H9 (cell line): ENCODE measurements around the gene NINL. TPM values are rescaled to one million over a fixed set of nuclear protein-coding genes. Genes with fewer than 3 reads are reported as not detected.
A peak's percentile ranks its signal among the peaks of the same experiment; 100 is the strongest.

Source experiments
- DNase-seq: peaks from one replicate; pipeline ENCODE4 v3.0.0-alpha.2; 2017
- H2AFZ ChIP-seq: one replicate; pipeline ENCODE4 v1.6.1; 2013; ENCODE audit warnings: mild to moderate bottlenecking, low read length, control low read depth, moderate library complexity
- H2AK5ac ChIP-seq: 2 replicates; pipeline ENCODE4 v1.6.1; 2013; ENCODE audit warnings: low read length, control low read depth, mixed read lengths; ENCODE audit not compliant: insufficient read length
- H2BK120ac ChIP-seq: one replicate; pipeline ENCODE4 v1.6.1; 2013; ENCODE audit warnings: low read depth, mild to moderate bottlenecking, low read length, control low read depth, inconsistent platforms; ENCODE audit not compliant: poor library complexity, severe bottlenecking
- H2BK12ac ChIP-seq: 2 replicates; pipeline ENCODE4 v1.6.1; 2013; ENCODE audit warnings: low read length, control low read depth, mixed read lengths, low read depth; ENCODE audit not compliant: insufficient read length
- H2BK15ac ChIP-seq: 2 replicates; pipeline ENCODE4 v1.6.1; 2013; ENCODE audit warnings: low read depth, low read length, control low read depth
- H2BK20ac ChIP-seq: one replicate; pipeline ENCODE4 v1.6.1; 2013; ENCODE audit warnings: low read depth, mild to moderate bottlenecking, low read length, control low read depth, inconsistent platforms; ENCODE audit not compliant: poor library complexity, severe bottlenecking
- H2BK5ac ChIP-seq: 2 replicates; pipeline ENCODE4 v1.6.1; 2013; ENCODE audit warnings: low read length, control low read depth, mixed read lengths; ENCODE audit not compliant: insufficient read length
- H3K14ac ChIP-seq: 2 replicates; pipeline ENCODE4 v1.6.1; 2013; ENCODE audit warnings: low read length, control low read depth; ENCODE audit not compliant: insufficient read depth
- H3K18ac ChIP-seq: 2 replicates; pipeline ENCODE4 v1.6.1; 2013; ENCODE audit warnings: low read depth, mild to moderate bottlenecking, mixed read lengths, low read length, control low read depth; ENCODE audit not compliant: insufficient read length
- H3K23ac ChIP-seq: 2 replicates; pipeline ENCODE4 v1.6.1; 2013; ENCODE audit warnings: low read length, control low read depth, mixed read lengths, low read depth; ENCODE audit not compliant: insufficient read length
- H3K23me2 ChIP-seq: 2 replicates; pipeline ENCODE4 v1.6.1; 2013; ENCODE audit warnings: low read depth, mild to moderate bottlenecking, mixed read lengths, low read length, control low read depth; ENCODE audit not compliant: insufficient read length, poor library complexity, severe bottlenecking
- H3K27ac ChIP-seq: 2 replicates; pipeline ENCODE4 v1.5.1; 2013; ENCODE audit warnings: low read length, control low read depth, mixed read lengths, low read depth; ENCODE audit not compliant: insufficient read length
- H3K27me3 ChIP-seq: 2 replicates; pipeline ENCODE4 v1.6.1; 2013; ENCODE audit warnings: low read length, control low read depth, inconsistent platforms; ENCODE audit not compliant: insufficient read depth
- H3K4ac ChIP-seq: 2 replicates; pipeline ENCODE4 v1.6.1; 2013; ENCODE audit warnings: low read depth, mild to moderate bottlenecking, control low read depth, inconsistent platforms, low read length, moderate library complexity
- H3K4me1 ChIP-seq: 2 replicates; pipeline ENCODE4 v1.6.1; 2013; ENCODE audit warnings: low read length, control low read depth, inconsistent platforms; ENCODE audit not compliant: insufficient read depth
- H3K4me2 ChIP-seq: 2 replicates; pipeline ENCODE4 v1.6.1; 2013; ENCODE audit warnings: low read length, control low read depth, mixed read lengths; ENCODE audit not compliant: insufficient read length, insufficient read depth
- H3K56ac ChIP-seq: 2 replicates; pipeline ENCODE4 v1.6.1; 2013; ENCODE audit warnings: low read depth, mild to moderate bottlenecking, mixed read lengths, low read length, control low read depth; ENCODE audit not compliant: insufficient read length
- H3K79me1 ChIP-seq: 2 replicates; pipeline ENCODE4 v1.6.1; 2013; ENCODE audit warnings: low read depth, mild to moderate bottlenecking, moderate library complexity, low read length, control low read depth, inconsistent platforms; ENCODE audit not compliant: insufficient read depth, poor library complexity, severe bottlenecking
- H3K79me2 ChIP-seq: 2 replicates; pipeline ENCODE4 v1.6.1; 2013; ENCODE audit warnings: low read length, control low read depth, inconsistent platforms; ENCODE audit not compliant: insufficient read depth
- H3K9ac ChIP-seq: 2 replicates; pipeline ENCODE4 v1.6.1; 2013; ENCODE audit warnings: low read length, control low read depth, mixed read lengths; ENCODE audit not compliant: insufficient read length; ENCODE audit errors: extremely low read depth
- H3K9me3 ChIP-seq: one replicate; pipeline ENCODE4 v1.6.1; 2013; ENCODE audit warnings: low read depth, low read length, inconsistent platforms; ENCODE audit not compliant: control insufficient read depth
- H3T11ph ChIP-seq: one replicate; pipeline ENCODE4 v1.6.1; 2013; ENCODE audit warnings: mild to moderate bottlenecking, low read length, control low read depth, inconsistent platforms
- H4K20me1 ChIP-seq: one replicate; pipeline ENCODE4 v1.6.1; 2013; ENCODE audit not compliant: control insufficient read depth, insufficient read length, insufficient read depth
- H4K5ac ChIP-seq: 2 replicates; pipeline ENCODE4 v1.6.1; 2013; ENCODE audit warnings: low read depth, mild to moderate bottlenecking, mixed read lengths, low read length, control low read depth; ENCODE audit not compliant: insufficient read length
- H4K8ac ChIP-seq: replicated peaks from 2 replicates; pipeline ENCODE4 v1.6.1; 2013; ENCODE audit warnings: low read length, control low read depth, mixed read lengths, low read depth; ENCODE audit not compliant: insufficient read length
- H4K91ac ChIP-seq: 2 replicates; pipeline ENCODE4 v1.6.1; 2013; ENCODE audit warnings: low read depth, mild to moderate bottlenecking, moderate library complexity, mixed read lengths, low read length, control low read depth; ENCODE audit not compliant: insufficient read length
- H3K27ac Mint-ChIP-seq, 3 experiments: 2 replicates in 2 of 3; 3 replicates in 1 of 3; pipeline ENCODE4 v1.8.0; 2020 to 2021; ENCODE audit warnings: mixed read lengths in 3 of 3, mild to moderate bottlenecking in 1 of 3, moderate library complexity in 1 of 3
- H3K27me3 Mint-ChIP-seq: 2 replicates; pipeline ENCODE4 v1.8.0; 2021; ENCODE audit warnings: low read depth, mild to moderate bottlenecking, moderate library complexity, mixed read lengths
- H3K36me3 Mint-ChIP-seq, 3 experiments: 2 replicates in 2 of 3; 3 replicates in 1 of 3; pipeline ENCODE4 v1.8.0; 2020 to 2021; ENCODE audit warnings: low read depth in 3 of 3, mixed read lengths in 3 of 3; ENCODE audit not compliant: insufficient read depth in 1 of 3
- H3K4me1 Mint-ChIP-seq, 2 experiments: 2 replicates each; pipeline ENCODE4 v1.8.0; 2020; ENCODE audit warnings: mixed read lengths in 2 of 2
- H3K4me3 Mint-ChIP-seq, 2 experiments: 2 replicates in 1 of 2; 3 replicates in 1 of 2; pipeline ENCODE4 v1.8.0; 2020 to 2021; ENCODE audit warnings: mild to moderate bottlenecking in 2 of 2, mixed read lengths in 2 of 2, moderate library complexity in 1 of 2
- H3K9me3 Mint-ChIP-seq, 2 experiments: 2 replicates in 1 of 2; 3 replicates in 1 of 2; pipeline ENCODE4 v1.8.0; 2020; ENCODE audit warnings: mild to moderate bottlenecking in 2 of 2, mixed read lengths in 2 of 2, moderate library complexity in 1 of 2
- CTCF ChIP-seq: fragments of 200-600 bp; sonication (generic); conservative IDR thresholded peaks from 3 replicates; pipeline ENCODE4 v1.8.0; 2021; ENCODE audit warnings: antibody characterized with exemption, mild to moderate bottlenecking
- WGBS: extraction: QIAGEN DNeasy Blood & Tissue Kit; methylation state at CpG from one replicate; pipeline ENCODE4 v1.1.7; 2013; ENCODE audit warnings: missing lambda C conversion rate, low lambda C conversion rate, mixed read lengths; ENCODE audit not compliant: insufficient read length; ENCODE audit errors: extremely low coverage; 5-methylcytosine and 5-hydroxymethylcytosine counted together
- total RNA-seq: library from RNA; stranded (reverse); gene quantifications from 2 replicates; pipeline ENCODE4 v1.2.1, GENCODE V29; 2021

Gene NINL
- total RNA-seq, 1 experiment from 2014 or later: 34.3 TPM

- Histone ChIP-seq H4K91ac (no peak overlapping the region), H3K27me3 (no peaks in the 10 kb centered on the region), H3K18ac (no peak overlapping the region), H3K79me2 (peaks cover 9% of the 10 kb centered on the region; the same call in 1 of the 2 replicates), H2BK15ac (no peak overlapping the region), H3K4me1 (peaks cover 9% of the 10 kb centered on the region), H2AK5ac (no peak overlapping the region), H2AFZ (no peak overlapping the region), H3T11ph (no peak overlapping the region), H4K8ac (no peak overlapping the region), H2BK12ac (no peak overlapping the region), H3K23ac (no peak overlapping the region), H2BK120ac (no peak overlapping the region), H2BK5ac (no peak overlapping the region), H4K5ac (no peak overlapping the region), H2BK20ac (no peak overlapping the region), H3K4ac (no peak overlapping the region), H3K9me3 (no peaks in the 10 kb centered on the region), H3K79me1 (peaks cover 3% of the 10 kb centered on the region), H3K4me2 (no peak overlapping the region), H4K20me1 (peaks cover 4% of the 10 kb centered on the region), H3K14ac (no peak overlapping the region), H3K27ac (no peak overlapping the region), H3K9ac (no peak overlapping the region), H3K56ac (no peak overlapping the region), H3K23me2 (no peaks in the 10 kb centered on the region)
- H3K4me3 Mint-ChIP-seq: no peak overlapping the region; a peak in 1 of 5 replicates
- H3K36me3 Mint-ChIP-seq: peaks cover 10 to 24% (median 15%) of the 10 kb centered on the region in 3 experiments; a peak in 6 of 7 replicates
- peaks cover 3% of the 10 kb centered on the region; the same call in 1 of the 2 replicates for H3K27me3 Mint-ChIP-seq
- WGBS: no CpG with 5 or more reads among the region's 7 CpGs
- TF ChIP-seq CTCF: no peak
- no peak for DNase-seq
- no peaks in the 10 kb centered on the region for H3K9me3 Mint-ChIP-seq
- H3K27ac Mint-ChIP-seq: peak overlapping the region; percentile 10 to 82 (median 37); a peak in 3 of 7 replicates
- H3K4me1 Mint-ChIP-seq: peaks cover 65 to 80% of the 10 kb centered on the region in 2 experiments
These were observed 50.5 kb downstream of the NINL start for GRCh38 chr20:25534845-25535244.
